ENCODE data around the gene ADAMTS20. TPM values are rescaled to one million over a fixed set of nuclear protein-coding genes. Genes with fewer than 3 reads are reported as not detected.
"Not testable (repeated sequence)": the region's sequence is repeated elsewhere in the genome, so short reads cannot be mapped to it uniquely, and the experiment has no call there.

Gene ADAMTS20
- polyA plus RNA-seq, 1 donor (not counting 4 experiments of a cell fraction or from before 2014, with no cell fraction given) = not detected

DNA sequence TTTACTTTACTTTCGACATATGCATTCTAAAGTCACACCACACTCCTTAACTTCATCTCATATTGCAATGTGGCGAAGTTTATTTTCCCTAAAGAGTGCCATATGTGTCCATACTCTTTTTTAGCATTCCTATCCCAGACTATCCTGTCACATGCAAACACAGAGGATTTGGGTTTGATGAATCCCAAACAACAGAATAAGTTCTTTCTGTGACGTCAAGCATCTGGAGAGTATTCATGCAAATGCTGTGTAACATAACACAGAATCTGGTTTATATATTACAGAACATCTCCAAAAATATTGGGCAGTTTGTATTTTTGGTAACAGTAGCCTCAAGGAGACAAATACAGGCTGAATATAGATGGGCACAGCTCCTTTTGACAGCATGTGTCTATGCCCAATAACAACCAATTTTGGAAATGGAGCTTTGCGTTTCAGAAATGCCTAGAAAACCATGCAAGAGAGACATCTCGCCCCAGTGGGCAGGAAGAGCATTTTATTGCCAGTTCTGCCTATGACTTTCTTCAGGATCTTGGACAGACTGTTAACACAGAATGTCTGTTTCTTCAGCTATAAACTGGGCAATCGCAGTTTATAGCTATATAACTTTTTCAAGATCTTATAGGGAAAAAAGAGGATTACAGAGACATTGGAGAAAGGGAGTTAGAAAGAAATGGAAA, 190.8 kb downstream of the ADAMTS20 start:
- TF ChIP-seq, protein P1, sequence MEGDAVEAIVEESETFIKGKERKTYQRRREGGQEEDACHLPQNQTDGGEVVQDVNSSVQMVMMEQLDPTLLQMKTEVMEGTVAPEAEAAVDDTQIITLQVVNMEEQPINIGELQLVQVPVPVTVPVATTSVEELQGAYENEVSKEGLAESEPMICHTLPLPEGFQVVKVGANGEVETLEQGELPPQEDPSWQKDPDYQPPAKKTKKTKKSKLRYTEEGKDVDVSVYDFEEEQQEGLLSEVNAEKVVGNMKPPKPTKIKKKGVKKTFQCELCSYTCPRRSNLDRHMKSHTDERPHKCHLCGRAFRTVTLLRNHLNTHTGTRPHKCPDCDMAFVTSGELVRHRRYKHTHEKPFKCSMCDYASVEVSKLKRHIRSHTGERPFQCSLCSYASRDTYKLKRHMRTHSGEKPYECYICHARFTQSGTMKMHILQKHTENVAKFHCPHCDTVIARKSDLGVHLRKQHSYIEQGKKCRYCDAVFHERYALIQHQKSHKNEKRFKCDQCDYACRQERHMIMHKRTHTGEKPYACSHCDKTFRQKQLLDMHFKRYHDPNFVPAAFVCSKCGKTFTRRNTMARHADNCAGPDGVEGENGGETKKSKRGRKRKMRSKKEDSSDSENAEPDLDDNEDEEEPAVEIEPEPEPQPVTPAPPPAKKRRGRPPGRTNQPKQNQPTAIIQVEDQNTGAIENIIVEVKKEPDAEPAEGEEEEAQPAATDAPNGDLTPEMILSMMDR (optimal IDR thresholded peaks at IDR 0.05 in 1 of 3, IDR thresholded peaks at IDR 0.05 in 1 of 3, conservative IDR thresholded peaks at IDR 0.05 in 1 of 3; ENCODE audit: extremely low read depth in 1 of 3, insufficient read depth in 2 of 3, low read length in 3 of 3) = no peak
- no peak for TF ChIP-seq EZH2 (IDR thresholded peaks at IDR 0.05; ENCODE audit: low read length)
- H3K9me1 ChIP-seq (ENCODE audit: control insufficient read depth, extremely low read depth, insufficient read depth, low read length) = no peaks in the 10 kb centered on the region
- H3K4me1 ChIP-seq (ENCODE audit: control insufficient read depth, extremely low read depth, insufficient read depth, low read length) = no peaks in the 10 kb centered on the region
- H3K27me3 ChIP-seq (ENCODE audit: control insufficient read depth, extremely low read depth, insufficient read depth, low read length) = no peaks in the 10 kb centered on the region
- dilution Hi-C loops (cut with MboI; ENCODE audit: extremely low pct_ligation_motif_present, low sequenced_read_pairs) = no loop called here
- no peak overlapping the region for H2AFZ ChIP-seq (ENCODE audit: control insufficient read depth, low read length)
- no peak for DNase-seq (ENCODE audit: low read depth, low spot score)
- no peak overlapping the region for H3K4me2 ChIP-seq (ENCODE audit: control insufficient read depth, extremely low read depth, insufficient read depth, low read depth, low read length)
- no peak overlapping the region for H3K9ac ChIP-seq (ENCODE audit: control insufficient read depth, extremely low read depth, insufficient read depth, low read length)
- no peak for FAIRE-seq
- H4K20me1 ChIP-seq (ENCODE audit: control insufficient read depth, extremely low read depth, insufficient read depth, low read length) = no peaks in the 10 kb centered on the region
- H3K36me3 ChIP-seq (ENCODE audit: control insufficient read depth in 2 of 2, extremely low read depth in 1 of 2, insufficient read depth in 2 of 2, low read length in 2 of 2) = no peaks in the 10 kb centered on the region
- H3K4me3 ChIP-seq (ENCODE audit: control insufficient read depth in 2 of 3, extremely low read depth in 1 of 3, insufficient read depth in 2 of 3, low read depth in 1 of 3, low read length in 3 of 3) = no peak overlapping the region
- no peak overlapping the region for H3K27ac ChIP-seq (ENCODE audit: control insufficient read depth, insufficient read depth, low read length)
- no peaks in the 10 kb centered on the region for H3K79me2 ChIP-seq (ENCODE audit: control insufficient read depth, insufficient read depth, low read length)
- no peaks in the 10 kb centered on the region for H3K9me3 ChIP-seq (ENCODE audit: control insufficient read depth, low read depth, low read length)

DNA sequence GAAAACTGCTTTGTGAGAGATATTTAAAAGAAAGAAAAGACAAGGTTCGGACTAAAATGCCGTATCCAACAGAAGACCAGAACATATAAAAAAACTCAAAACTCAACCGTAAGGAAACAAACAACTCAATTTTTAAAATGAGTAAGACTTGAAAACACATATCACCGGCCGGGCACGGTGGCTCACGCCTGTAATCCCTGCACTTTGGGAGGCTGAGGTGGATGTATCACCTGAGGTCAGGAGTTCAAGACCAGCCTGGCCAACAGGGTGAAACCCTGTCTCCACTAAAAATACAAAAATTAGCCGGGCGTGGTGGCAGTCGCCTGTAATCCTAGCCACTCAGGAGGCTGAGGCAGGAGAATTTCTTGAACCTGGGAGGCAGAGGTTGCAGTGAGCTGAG, 192.0 kb downstream of the ADAMTS20 start:
- H3K4me2 ChIP-seq (ENCODE audit: control insufficient read depth, extremely low read depth, insufficient read depth, low read depth, low read length); H3K79me2 ChIP-seq (ENCODE audit: control insufficient read depth, insufficient read depth, low read length); H3K27ac ChIP-seq (ENCODE audit: control insufficient read depth, insufficient read depth, low read length); DNase-seq (ENCODE audit: low read depth, low spot score); H3K9ac ChIP-seq (ENCODE audit: control insufficient read depth, extremely low read depth, insufficient read depth, low read length); H3K9me1 ChIP-seq (ENCODE audit: control insufficient read depth, extremely low read depth, insufficient read depth, low read length); FAIRE-seq; H3K9me3 ChIP-seq (ENCODE audit: control insufficient read depth, low read depth, low read length); dilution Hi-C loops (cut with MboI; ENCODE audit: extremely low pct_ligation_motif_present, low sequenced_read_pairs); H3K4me3 ChIP-seq (ENCODE audit: control insufficient read depth in 2 of 3, extremely low read depth in 1 of 3, insufficient read depth in 2 of 3, low read depth in 1 of 3, low read length in 3 of 3); H2AFZ ChIP-seq (ENCODE audit: control insufficient read depth, low read length); H3K27me3 ChIP-seq (ENCODE audit: control insufficient read depth, extremely low read depth, insufficient read depth, low read length); H4K20me1 ChIP-seq (ENCODE audit: control insufficient read depth, extremely low read depth, insufficient read depth, low read length); H3K4me1 ChIP-seq (ENCODE audit: control insufficient read depth, extremely low read depth, insufficient read depth, low read length); H3K36me3 ChIP-seq (ENCODE audit: control insufficient read depth in 2 of 2, extremely low read depth in 1 of 2, insufficient read depth in 2 of 2, low read length in 2 of 2): not testable (repeated sequence)

DNA sequence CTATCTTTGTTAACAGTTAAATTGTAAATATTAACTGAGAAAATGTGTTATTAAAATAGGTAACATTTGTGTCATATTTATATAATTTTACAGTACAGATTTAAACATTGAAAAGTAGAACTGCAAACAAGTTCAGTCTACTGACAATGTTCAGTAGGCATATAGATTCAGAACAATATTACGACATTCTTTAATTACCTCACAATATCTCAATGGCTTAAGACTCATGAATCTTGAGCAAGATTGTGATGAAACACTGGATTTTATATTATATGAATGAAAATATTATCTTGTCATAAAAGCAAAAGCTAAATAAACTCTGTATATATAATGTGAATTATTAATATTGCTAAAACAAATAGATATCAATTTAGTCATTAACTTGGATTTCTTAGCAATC, 194.9 kb downstream of the ADAMTS20 start:
- H3K4me2 ChIP-seq (ENCODE audit: control insufficient read depth, extremely low read depth, insufficient read depth, low read depth, low read length) = no peak overlapping the region
- no peak overlapping the region for H3K4me3 ChIP-seq (ENCODE audit: control insufficient read depth in 2 of 3, extremely low read depth in 1 of 3, insufficient read depth in 2 of 3, low read depth in 1 of 3, low read length in 3 of 3)
- no peak overlapping the region for H2AFZ ChIP-seq (ENCODE audit: control insufficient read depth, low read length)
- no peaks in the 10 kb centered on the region for H3K36me3 ChIP-seq (ENCODE audit: control insufficient read depth in 2 of 2, extremely low read depth in 1 of 2, insufficient read depth in 2 of 2, low read length in 2 of 2)
- FAIRE-seq = no peak
- H3K27ac ChIP-seq (ENCODE audit: control insufficient read depth, insufficient read depth, low read length) = no peak overlapping the region
- H3K9ac ChIP-seq (ENCODE audit: control insufficient read depth, extremely low read depth, insufficient read depth, low read length) = no peak overlapping the region
- H3K27me3 ChIP-seq (ENCODE audit: control insufficient read depth, extremely low read depth, insufficient read depth, low read length) = no peaks in the 10 kb centered on the region
- no peak for DNase-seq (ENCODE audit: low read depth, low spot score)
- no peaks in the 10 kb centered on the region for H3K4me1 ChIP-seq (ENCODE audit: control insufficient read depth, extremely low read depth, insufficient read depth, low read length)
- H3K9me3 ChIP-seq (ENCODE audit: control insufficient read depth, low read depth, low read length) = no peaks in the 10 kb centered on the region
- H4K20me1 ChIP-seq (ENCODE audit: control insufficient read depth, extremely low read depth, insufficient read depth, low read length) = no peaks in the 10 kb centered on the region
- TF ChIP-seq, protein P1 (optimal IDR thresholded peaks at IDR 0.05 in 1 of 3, IDR thresholded peaks at IDR 0.05 in 1 of 3, conservative IDR thresholded peaks at IDR 0.05 in 1 of 3; ENCODE audit: extremely low read depth in 1 of 3, insufficient read depth in 2 of 3, low read length in 3 of 3) = no peak
- TF ChIP-seq EZH2 (IDR thresholded peaks at IDR 0.05; ENCODE audit: low read length) = no peak
- no peaks in the 10 kb centered on the region for H3K9me1 ChIP-seq (ENCODE audit: control insufficient read depth, extremely low read depth, insufficient read depth, low read length)
- dilution Hi-C loops (cut with MboI; ENCODE audit: extremely low pct_ligation_motif_present, low sequenced_read_pairs) = no loop called here
- no peaks in the 10 kb centered on the region for H3K79me2 ChIP-seq (ENCODE audit: control insufficient read depth, insufficient read depth, low read length)

Data from keratinocyte (primary cell).